ENCODE data around the gene DHRS4L2. TPM values are rescaled to one million over a fixed set of nuclear protein-coding genes. Genes with fewer than 3 reads are reported as not detected.
A peak's percentile ranks its signal among the peaks of the same experiment; 100 is the strongest.
"Not testable (repeated sequence)": the region's sequence is repeated elsewhere in the genome, so short reads cannot be mapped to it uniquely, and the experiment has no call there.

DHRS4L2 gene
- total RNA-seq, 1 donor from 2014 or later = 16.7 TPM

DNA sequence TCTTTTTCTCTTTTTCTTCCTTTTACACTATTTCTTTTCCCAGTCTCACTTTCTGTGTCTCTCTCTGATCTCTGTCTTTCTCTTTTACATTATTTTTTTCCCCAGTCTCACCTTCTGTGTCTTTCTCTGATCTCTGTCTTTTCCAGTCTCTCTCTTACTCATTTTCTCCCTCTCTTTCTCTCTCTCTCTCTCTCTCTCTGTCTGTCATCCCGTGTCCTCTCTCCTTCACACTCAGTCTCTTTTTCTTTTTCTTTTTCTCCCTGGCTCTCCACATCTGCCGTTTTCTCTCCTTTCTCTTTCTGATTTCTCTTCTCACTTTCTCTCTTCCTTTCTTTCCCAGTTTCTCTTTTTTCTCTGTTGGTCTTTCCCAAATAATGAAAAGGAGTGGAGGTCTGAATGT is 22.3 kb downstream of the DHRS4L2 start:
- H3K4me3 ChIP-seq = no peak overlapping the region
- intact Hi-C loops (cut with DNase I) = loop anchor here (5.0 kb wide), 1 partner anchor 81 kb away; the partner anchor contains the start of gene PCK2
- no peak for DNase-seq (ENCODE audit: extremely low spot score in 2 of 2)
- no peaks in the 10 kb centered on the region for H3K9me3 ChIP-seq
- no peaks in the 10 kb centered on the region for H3K27me3 ChIP-seq
- H3K4me1 ChIP-seq = peaks cover 13% of the 10 kb centered on the region
- TF ChIP-seq, protein P1, sequence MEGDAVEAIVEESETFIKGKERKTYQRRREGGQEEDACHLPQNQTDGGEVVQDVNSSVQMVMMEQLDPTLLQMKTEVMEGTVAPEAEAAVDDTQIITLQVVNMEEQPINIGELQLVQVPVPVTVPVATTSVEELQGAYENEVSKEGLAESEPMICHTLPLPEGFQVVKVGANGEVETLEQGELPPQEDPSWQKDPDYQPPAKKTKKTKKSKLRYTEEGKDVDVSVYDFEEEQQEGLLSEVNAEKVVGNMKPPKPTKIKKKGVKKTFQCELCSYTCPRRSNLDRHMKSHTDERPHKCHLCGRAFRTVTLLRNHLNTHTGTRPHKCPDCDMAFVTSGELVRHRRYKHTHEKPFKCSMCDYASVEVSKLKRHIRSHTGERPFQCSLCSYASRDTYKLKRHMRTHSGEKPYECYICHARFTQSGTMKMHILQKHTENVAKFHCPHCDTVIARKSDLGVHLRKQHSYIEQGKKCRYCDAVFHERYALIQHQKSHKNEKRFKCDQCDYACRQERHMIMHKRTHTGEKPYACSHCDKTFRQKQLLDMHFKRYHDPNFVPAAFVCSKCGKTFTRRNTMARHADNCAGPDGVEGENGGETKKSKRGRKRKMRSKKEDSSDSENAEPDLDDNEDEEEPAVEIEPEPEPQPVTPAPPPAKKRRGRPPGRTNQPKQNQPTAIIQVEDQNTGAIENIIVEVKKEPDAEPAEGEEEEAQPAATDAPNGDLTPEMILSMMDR (IDR thresholded peaks at IDR 0.05) = no peak
- no peak for TF ChIP-seq POLR2A (IDR thresholded peaks at IDR 0.05)
- TF ChIP-seq POLR2AphosphoS5 (IDR thresholded peaks at IDR 0.05; ENCODE audit: insufficient read depth in 1 of 2, low read depth in 1 of 2) = no peak
- H3K27ac ChIP-seq = no peak overlapping the region
- no peaks in the 10 kb centered on the region for H3K36me3 ChIP-seq

DNA sequence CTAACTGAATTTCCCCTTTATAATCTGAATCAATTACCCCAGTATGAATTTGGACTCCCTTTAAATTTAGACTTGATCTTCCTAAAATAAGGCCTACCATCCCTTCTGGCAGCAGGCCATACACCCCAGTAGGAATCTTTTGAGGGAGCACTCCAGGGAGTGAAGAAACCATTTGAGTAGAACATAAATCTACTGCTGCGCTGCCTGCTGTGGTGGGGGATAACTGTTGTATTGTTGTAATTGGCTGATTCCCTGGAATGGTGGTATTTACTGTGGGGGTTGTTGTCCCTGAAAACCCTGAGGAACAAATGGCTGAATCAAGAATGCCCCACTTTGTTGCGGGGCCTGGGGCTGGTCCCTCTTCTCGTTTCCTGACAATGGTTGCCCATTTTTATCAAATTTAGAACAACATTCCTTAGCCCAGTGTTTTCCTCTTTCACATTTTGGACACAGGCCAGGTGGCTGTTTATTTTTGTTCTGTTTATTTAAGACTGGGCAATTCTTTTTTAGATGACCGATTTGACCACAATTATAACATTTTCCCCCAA is 24.1 kb downstream of the DHRS4L2 start:
- not testable (repeated sequence) for DNase-seq (ENCODE audit: extremely low spot score in 2 of 2); H3K27me3 ChIP-seq; H3K9me3 ChIP-seq; H3K36me3 ChIP-seq; H3K27ac ChIP-seq; H3K4me3 ChIP-seq
- H3K4me1 ChIP-seq = peaks cover 13% of the 10 kb centered on the region
- intact Hi-C loops (cut with DNase I) = loop anchor here (5.0 kb wide), 1 partner anchor 80 kb away; the partner anchor contains the start of gene PCK2

DNA sequence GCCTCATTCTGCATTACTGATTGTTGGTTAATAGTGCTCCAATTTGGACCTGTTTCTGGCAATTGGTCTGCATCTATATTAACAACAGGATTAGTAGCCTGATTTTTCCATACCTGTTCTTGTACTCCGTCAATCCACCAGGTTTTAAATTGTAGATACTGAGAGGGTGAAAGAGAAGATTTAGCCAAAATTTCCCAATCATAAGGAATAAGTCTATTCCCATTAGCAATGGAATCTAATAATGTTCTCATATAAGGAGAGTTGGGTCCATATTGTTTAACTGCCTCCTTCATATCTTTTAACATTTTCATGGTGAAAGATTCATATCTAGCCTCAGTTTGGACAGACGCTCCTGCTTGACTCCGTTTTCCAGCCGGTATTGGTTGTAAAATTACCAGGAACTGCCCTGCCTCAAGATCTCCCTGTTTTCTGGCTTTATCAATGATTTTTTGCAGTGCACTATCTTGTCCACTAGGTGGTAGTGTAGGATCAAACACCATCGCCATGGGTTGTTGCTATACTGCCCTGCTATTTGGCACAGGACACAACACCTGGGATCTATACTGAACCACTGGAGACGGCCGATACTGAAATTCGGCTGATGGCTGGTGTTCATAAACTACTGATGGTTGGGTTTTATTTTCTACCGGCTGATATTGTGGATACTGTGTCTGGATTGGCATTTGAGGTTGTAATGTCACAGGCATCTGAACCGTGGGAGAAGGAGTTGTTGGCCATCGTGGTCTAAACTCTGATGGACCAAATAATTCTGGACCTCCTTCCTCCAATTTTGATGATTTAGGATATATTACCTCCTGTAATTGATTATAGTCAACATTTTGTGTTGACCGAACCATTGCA is 25.2 kb downstream of the DHRS4L2 start:
- Histone ChIP-seq H3K4me1 (peaks cover 13% of the 10 kb centered on the region), H3K36me3 (no peaks in the 10 kb centered on the region), H3K4me3 (no peak overlapping the region), H3K27me3 (no peaks in the 10 kb centered on the region), H3K9me3 (no peaks in the 10 kb centered on the region), H3K27ac (no peak overlapping the region)
- intact Hi-C loops (cut with DNase I) = loop anchor here (2.0 to 5.0 kb wide), 2 partner anchors 39 to 78 kb away; partner anchors contain the start of gene PCK2
- no peak for DNase-seq (ENCODE audit: extremely low spot score in 2 of 2)
- TF ChIP-seq, protein P1 (IDR thresholded peaks at IDR 0.05) = peak; percentile 60 to 92 (median 90)
- no peak for TF ChIP-seq POLR2A (IDR thresholded peaks at IDR 0.05)
- peak in 1 of 2 donors; percentile 30 for TF ChIP-seq POLR2AphosphoS5 (IDR thresholded peaks at IDR 0.05; ENCODE audit: insufficient read depth in 1 of 2, low read depth in 1 of 2)

DNA sequence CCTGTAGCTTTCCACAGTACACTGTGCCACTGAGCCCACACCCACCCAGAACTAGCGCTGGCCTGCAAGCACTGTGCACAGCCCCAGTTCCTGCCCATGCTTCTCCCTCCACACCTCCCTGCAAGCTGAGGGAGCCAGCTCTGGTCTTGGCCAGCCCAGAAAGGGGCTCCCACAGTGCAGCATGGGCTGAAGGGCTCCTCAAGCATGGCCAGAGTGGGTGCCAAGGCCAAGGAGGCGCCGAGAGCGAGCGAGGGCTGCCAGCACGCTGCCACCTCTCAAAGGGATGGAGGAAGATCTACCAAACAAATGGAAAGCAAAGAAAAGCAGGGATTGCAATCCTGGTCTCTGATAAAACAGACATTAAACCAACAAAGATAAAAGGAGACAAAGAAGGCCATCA is 27.0 kb downstream of the DHRS4L2 start:
- not testable (repeated sequence) for H3K36me3 ChIP-seq; H3K9me3 ChIP-seq; DNase-seq (ENCODE audit: extremely low spot score in 2 of 2); H3K4me3 ChIP-seq; H3K27ac ChIP-seq; H3K27me3 ChIP-seq
- peaks cover 13% of the 10 kb centered on the region for H3K4me1 ChIP-seq
- intact Hi-C loops (cut with DNase I) = loop anchor here (2.0 kb wide), 1 partner anchor 41 kb away; no protein-coding TSS in a partner anchor

DNA sequence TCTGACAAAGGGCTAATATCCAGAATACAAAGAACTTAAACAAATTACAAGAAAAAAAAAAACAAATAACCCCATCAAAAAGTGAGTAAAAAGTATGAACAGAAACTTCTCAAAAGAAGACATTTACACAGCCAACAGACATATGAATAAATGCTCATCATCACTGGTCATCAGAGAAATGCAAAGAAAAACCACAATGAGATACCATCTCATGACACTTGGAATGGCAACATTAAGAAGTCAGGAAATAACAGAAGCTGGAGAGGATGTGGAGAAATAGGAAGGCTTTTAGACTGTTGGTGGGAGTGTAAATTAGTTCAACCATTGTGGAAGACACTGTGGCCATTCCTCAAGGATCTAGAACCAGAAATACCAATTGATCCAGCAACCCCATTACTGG is 30.2 kb downstream of the DHRS4L2 start:
- DNase-seq (ENCODE audit: extremely low spot score in 2 of 2); H3K9me3 ChIP-seq; H3K4me3 ChIP-seq; H3K27me3 ChIP-seq; H3K27ac ChIP-seq; H3K36me3 ChIP-seq; H3K4me1 ChIP-seq; intact Hi-C loops (cut with DNase I): not testable (repeated sequence)

DNA sequence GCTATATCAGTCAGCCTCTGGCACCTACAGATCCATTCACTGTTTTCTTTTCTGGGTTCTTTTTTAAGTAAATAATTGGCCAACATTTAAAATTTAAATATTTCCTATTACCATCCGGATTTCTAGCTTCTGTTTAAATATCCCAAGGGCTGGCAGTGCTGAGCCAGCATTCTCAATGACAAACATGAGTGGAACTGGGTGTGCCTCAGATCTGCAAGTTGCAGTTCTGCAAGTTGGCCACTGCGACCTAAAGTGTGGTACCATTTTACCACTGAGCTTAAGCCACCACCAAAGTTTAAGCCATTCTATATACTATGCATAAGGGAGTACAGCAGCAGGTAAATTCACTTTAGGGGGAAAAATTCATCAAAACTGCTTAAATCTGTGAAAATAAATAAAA is 31.2 kb downstream of the DHRS4L2 start:
- H3K27ac ChIP-seq; H3K9me3 ChIP-seq; intact Hi-C loops (cut with DNase I): not testable (repeated sequence)

DNA sequence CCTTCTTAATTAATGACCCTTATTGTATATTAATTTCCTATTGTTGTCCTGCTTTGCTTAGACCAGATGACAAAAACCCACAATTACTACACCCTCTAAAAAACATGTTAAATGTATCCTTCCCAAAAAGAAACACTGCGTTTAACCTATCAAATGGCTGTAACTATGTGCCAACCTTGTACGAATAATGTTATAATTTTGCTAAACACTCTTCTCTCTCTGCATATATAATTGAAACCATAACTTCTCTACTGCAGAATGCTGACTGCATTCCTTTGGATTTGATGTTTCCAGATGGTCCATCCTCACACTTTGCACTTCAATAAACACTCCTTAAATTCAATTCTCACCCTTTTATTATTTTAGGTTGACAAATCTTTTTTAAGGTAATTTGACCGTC is 31.8 kb downstream of the DHRS4L2 start:
- H3K27me3 ChIP-seq; intact Hi-C loops (cut with DNase I); H3K4me3 ChIP-seq; H3K4me1 ChIP-seq; H3K9me3 ChIP-seq; H3K36me3 ChIP-seq; H3K27ac ChIP-seq; DNase-seq (ENCODE audit: extremely low spot score in 2 of 2): not testable (repeated sequence)

More for the DNA sequence above, 31.2 kb downstream of the DHRS4L2 start:
- H3K36me3 ChIP-seq; H3K4me1 ChIP-seq; H3K4me3 ChIP-seq; DNase-seq (ENCODE audit: extremely low spot score in 2 of 2); H3K27me3 ChIP-seq: not testable (repeated sequence)

DNA sequence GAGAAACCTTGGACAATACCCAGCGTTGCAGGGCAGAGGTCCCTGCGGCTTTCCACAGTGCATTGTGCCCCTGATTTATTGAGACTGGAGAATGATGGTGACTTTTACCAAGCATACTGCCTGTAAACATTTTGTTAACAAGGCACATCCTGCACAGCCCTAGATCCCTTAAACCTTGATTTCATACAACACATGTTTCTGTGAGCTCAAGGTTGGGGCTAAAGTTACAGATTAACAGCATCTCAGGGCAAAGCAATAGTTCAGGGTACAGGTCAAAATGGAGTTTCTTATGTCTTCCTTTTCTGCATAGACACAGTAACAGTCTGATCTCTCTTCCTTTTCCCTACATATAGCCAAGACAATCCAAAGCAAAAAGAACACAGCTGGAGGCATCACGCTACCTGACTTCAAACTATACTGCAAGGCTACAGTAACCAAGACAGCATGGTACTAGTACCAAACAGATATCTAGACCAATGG is 36.2 kb downstream of the DHRS4L2 start:
- H3K4me3 ChIP-seq; H3K4me1 ChIP-seq; DNase-seq (ENCODE audit: extremely low spot score in 2 of 2); H3K36me3 ChIP-seq; H3K9me3 ChIP-seq; H3K27ac ChIP-seq; intact Hi-C loops (cut with DNase I); H3K27me3 ChIP-seq: not testable (repeated sequence)

DNA sequence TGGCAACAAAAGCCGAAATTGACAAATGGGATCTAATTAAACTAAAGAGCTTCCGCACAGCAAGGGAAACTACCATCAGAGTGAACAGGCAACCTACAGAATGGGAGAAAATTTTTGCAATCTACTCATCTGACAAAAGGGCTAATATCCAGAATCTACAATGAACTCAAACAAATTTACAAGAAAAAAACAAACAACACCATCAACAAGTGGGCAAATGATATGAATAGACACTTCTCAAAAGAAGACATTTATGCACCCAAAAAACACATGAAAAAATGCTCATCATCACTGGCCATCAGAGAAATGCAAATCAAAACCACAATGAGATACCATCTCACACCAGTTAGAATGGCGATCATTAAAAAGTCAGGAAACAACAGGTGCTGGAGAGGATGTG is 41.0 kb downstream of the DHRS4L2 start:
- intact Hi-C loops (cut with DNase I); H3K4me1 ChIP-seq; DNase-seq (ENCODE audit: extremely low spot score in 2 of 2); H3K4me3 ChIP-seq; H3K27ac ChIP-seq; H3K27me3 ChIP-seq; H3K36me3 ChIP-seq: not testable (repeated sequence)
- peaks cover 10% of the 10 kb centered on the region for H3K9me3 ChIP-seq

DNA sequence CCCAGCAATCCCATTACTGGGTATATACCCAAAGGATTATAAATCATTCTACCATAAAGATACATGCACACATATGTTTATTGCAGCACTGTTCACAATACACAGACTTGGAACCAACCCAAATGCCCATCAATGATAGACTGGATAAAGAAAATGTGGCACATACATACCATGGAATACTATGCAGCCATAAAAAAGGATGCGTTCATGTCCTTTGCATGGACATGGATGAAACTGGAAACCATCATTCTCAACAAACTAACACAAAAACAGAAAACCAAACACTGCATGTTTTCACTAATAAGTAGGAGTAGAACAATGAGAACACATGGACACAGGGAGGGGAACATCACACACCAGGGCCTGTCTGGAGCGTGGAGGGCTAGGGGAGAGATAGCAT is 42.6 kb downstream of the DHRS4L2 start:
- H3K36me3 ChIP-seq; H3K27me3 ChIP-seq; H3K4me3 ChIP-seq; H3K27ac ChIP-seq; intact Hi-C loops (cut with DNase I): not testable (repeated sequence)
- Histone ChIP-seq H3K4me1 (peaks cover 15% of the 10 kb centered on the region), H3K9me3 (peaks cover 10% of the 10 kb centered on the region)
- peak in 1 of 2 donors; percentile 13 for DNase-seq (ENCODE audit: extremely low spot score in 2 of 2)
